Mucosa of rectum (tissue), 2 donors: Measurements from ENCODE around the gene OXLD1.

ENCODE experiments used
- H3K27ac ChIP-seq, 2 donors: one replicate each; pipeline ENCODE4 v1.7.0; 2013; ENCODE audit warnings: inconsistent platforms in 2 of 2, low read depth in 2 of 2, low read length in 2 of 2
- H3K27me3 ChIP-seq, 2 donors: one replicate each; pipeline ENCODE4 v1.7.0; 2013; ENCODE audit warnings: low read length in 2 of 2; ENCODE audit not compliant: control insufficient read depth in 2 of 2, insufficient read depth in 2 of 2
- H3K36me3 ChIP-seq, 2 donors: one replicate each; pipeline ENCODE4 v1.7.0; 2013; ENCODE audit warnings: low read length in 2 of 2; ENCODE audit not compliant: control insufficient read depth in 2 of 2, insufficient read depth in 2 of 2
- H3K4me1 ChIP-seq, 2 donors: one replicate each; pipeline ENCODE4 v1.7.0; 2013; ENCODE audit warnings: low read length in 2 of 2, mild to moderate bottlenecking in 1 of 2; ENCODE audit not compliant: control insufficient read depth in 2 of 2, insufficient read depth in 2 of 2
- H3K4me3 ChIP-seq, 2 donors: one replicate each; pipeline ENCODE4 v1.7.0; 2013; ENCODE audit warnings: low read length in 2 of 2
- H3K9ac ChIP-seq, 2 donors: one replicate each; pipeline ENCODE4 v1.7.0; 2013; ENCODE audit warnings: low read length in 2 of 2, low read depth in 1 of 2, mild to moderate bottlenecking in 1 of 2
- H3K9me3 ChIP-seq, 2 donors: one replicate each; pipeline ENCODE4 v1.7.0; 2013; ENCODE audit warnings: low read length in 2 of 2; ENCODE audit not compliant: control insufficient read depth in 2 of 2
- donor health status: healthy.
- donor health status: Normal muscosa, but diverticular disease.

Gene OXLD1

GRCh38 chr17:81615401-81615930, 50.9 kb downstream of the OXLD1 start:
- peaks cover 25 to 41% of the 10 kb centered on the region in 2 donors for H3K36me3 ChIP-seq

More at GRCh38 chr17:81615401-81615930, 50.9 kb downstream of the OXLD1 start:
- no peak overlapping the region for H3K27ac ChIP-seq
- H3K9me3 ChIP-seq = no peaks in the 10 kb centered on the region
- H3K27me3 ChIP-seq = no peaks in the 10 kb centered on the region
- H3K9ac ChIP-seq = no peak overlapping the region
- no peak overlapping the region for H3K4me3 ChIP-seq
- no peaks in the 10 kb centered on the region for H3K4me1 ChIP-seq
